GM12874 (cell line): Measurements from ENCODE around the gene FERMT3.

Experiments
- CTCF ChIP-seq: IDR thresholded peaks from 2 replicates; pipeline ENCODE4 v1.5.1; 2011; ENCODE audit warnings: low read depth, mild to moderate bottlenecking, control low read depth, low read length, moderate library complexity; ENCODE audit not compliant: insufficient read depth

The FERMT3 gene

GRCh38 chr11:64267207-64267945 lies 60.9 kb downstream of the FERMT3 start:
- no peak for TF ChIP-seq CTCF

DNA sequence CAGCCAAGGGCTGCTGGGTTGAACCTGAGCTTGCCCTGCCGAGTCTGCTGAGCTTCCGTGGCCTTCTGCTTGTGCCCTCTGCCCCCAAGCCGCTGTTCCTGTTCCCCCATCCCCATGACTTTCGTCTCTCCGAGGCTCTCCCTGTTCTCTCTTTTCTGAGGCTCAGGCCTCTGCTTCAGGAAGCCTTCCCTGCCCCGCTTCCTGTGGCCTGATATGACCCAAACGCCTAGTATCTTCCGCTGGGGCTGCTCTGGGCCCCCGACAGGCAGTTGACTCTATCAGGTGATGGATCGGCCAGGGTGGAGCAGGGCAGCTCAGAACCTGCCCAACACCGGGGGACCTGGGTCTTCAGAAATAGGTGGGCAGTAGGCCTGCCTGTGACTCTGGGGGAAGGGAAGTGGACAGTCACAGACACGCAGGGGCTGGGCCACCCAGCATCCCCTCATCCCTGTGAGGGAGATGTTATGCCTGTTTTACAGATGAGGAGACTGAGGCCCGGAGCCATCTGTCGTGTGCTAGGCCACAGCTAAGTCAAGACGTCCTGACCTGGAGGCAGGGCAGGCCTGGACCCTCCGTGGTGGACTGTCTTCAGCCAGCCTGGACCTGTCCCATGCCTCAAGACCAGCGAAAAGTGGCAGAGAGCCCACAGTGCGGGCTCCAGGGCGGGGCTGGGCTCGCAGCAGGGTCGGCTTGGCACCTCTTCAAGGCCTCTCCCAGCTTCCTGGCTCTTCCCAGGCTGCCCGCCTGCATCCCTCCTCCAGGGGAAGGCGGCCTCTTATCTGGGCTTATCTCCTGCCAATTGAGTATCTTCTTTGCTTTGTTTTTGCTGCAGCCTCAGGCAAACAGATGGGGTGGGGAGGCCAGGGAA lies 61.7 kb downstream of the FERMT3 start:
- TF ChIP-seq CTCF: no peak

DNA sequence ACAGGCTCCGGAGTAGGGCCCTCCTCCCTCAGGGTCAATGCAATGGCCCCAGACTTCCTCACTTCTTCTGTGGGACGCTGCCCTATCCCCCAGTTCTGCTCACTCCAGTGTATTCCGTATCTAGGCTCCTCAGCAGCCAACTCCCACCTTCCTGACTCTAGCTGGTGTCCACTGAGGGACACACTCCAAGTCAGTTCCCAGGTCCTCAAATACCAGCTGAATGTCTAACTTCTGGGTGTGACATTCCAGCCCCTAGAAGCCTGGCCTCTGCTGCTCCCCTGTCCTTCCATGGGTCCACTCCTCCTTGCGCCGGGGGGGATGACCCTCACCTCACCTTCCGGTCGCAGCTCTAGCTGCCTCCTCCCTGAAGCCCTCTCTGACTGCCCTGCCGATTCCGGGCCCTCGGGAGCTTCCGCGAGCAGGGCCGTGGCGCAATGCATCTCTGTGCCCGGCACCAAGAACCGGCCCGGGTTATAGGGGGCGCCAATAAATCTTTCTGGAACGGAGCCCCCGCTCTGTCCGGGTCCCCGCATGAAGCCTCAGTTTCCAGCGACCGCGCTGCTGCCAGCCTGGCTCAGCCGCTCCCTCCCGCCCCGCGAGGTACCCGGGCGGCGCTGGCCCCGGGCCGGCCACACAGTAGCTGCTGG lies 62.5 kb downstream of the FERMT3 start:
- no peak for TF ChIP-seq CTCF

GRCh38 chr11:64269540-64270220 lies 63.2 kb downstream of the FERMT3 start:
- 0 out of 2 replicates have a peak, but pooled peaks have one; percentile 0 for TF ChIP-seq CTCF
